NK-92 treated with Interleukin-12 subunit alpha and Interleukin-12 subunit beta, amount 100 ng/mL, for 24 hours (cell line): ENCODE results near the gene POLR3A.

Source experiments
- DNase-seq: peaks from one replicate; lab custom pipeline; 2025; lab: John Stamatoyannopoulos, UW

POLR3A gene

DNA sequence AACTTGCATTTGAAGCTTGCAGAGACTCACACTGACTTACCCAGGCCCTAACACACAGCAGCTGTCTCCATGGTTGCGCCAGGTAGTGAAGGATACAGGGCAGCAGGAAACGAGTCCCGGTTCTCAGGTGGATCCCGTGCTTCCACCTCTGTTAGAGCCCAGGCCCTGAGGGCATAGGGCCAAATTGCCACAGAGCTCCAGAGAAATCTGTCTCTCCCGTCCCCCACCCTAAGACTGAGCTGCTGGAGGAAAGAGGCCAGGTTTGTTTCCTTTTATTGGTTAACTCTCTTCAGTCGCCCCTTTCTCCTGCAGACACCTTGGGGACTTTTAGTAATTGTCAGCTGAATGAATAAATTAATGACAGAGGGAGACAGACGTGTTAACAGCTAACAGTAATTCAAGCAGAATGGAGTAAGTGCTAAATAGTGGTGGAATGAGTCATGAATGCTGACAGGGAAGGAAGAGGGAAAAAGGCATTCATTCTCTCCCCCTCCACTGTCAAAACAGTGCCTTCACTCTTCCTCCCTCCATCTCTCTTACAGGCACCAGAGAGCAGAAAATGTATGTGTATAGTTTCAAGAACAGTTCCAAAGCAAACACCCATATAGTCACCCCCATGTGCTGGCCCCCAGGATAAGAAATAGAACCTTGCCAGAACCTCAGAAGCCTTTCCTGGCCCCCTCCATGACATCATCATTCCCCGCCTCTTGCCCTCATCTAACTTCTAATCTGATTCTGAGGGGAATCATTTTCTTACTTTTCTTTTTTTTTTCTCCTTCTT, 86.0 kb downstream of the POLR3A start:
- no peak for DNase-seq

- no peak for DNase-seq
Observed at GRCh38 chr10:77941790-77942189, 87.5 kb downstream of the POLR3A start.

- DNase-seq, result no peak
Observed at GRCh38 chr10:77940627-77941026, 88.7 kb downstream of the POLR3A start.

- DNase-seq, result no peak
Observed at GRCh38 chr10:77940225-77940624, 89.1 kb downstream of the POLR3A start.

DNA sequence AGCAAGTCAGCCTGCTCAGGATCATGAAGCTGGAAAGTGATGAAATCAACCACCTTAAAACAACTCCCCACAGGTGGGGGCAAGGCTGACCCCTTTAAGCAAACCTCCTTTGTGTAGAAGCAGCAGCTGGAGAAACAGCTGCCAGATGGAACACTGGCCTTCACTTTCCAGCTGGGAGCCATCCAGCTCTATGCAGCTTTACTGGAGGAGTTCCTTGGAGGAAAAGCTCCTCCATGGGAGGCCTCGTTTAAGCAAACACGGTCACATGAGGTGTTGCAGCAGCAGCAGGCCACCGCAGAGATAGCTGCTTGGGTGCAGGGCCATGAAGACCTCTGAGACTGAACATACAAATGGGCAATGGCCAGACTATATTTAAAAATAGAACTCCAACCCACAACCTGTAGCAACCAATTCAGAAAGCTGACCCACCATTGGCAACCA, 89.7 kb downstream of the POLR3A start:
- no peak for DNase-seq

DNA sequence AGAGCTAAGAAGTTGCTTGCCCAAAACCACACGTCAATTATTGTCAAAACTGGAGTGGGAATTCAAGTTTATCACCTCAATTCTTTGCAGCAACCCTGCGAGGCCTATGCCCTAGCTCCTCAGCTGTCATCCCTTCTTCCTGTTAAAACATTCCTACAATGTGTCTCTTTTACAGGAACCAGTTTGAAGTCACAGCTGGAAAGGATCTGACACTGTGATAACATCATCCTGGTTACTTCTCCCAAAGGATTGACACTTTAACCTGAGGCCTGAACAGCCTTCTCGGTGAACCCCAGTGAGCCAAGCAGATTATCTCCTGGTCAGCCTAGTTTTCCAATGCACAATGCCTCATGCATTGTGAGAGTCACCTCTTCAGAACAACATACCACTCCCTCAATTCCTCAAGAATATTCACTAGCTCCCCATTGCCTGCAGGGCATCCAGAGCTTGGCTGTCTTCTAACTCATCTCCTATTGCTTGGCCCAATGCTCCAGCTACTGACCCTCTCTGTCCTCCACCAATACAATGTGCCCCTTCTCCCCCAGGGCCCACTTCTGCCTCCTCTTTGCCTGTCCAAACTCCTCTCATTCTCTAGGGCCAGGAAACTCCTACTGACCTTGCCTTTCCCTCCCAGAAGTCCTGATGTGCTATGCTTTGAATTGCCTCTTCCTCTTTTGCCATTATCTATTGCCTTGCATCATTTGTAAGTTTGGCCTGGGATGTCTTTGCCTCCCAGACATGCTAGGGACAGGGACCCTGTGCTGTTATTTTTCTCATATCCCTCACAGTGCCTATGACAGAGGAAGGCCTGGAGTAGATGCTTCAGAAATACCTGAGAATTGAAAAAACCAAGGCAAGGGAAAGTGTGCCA, 92.4 kb downstream of the POLR3A start:
- DNase-seq, result no peak

DNA sequence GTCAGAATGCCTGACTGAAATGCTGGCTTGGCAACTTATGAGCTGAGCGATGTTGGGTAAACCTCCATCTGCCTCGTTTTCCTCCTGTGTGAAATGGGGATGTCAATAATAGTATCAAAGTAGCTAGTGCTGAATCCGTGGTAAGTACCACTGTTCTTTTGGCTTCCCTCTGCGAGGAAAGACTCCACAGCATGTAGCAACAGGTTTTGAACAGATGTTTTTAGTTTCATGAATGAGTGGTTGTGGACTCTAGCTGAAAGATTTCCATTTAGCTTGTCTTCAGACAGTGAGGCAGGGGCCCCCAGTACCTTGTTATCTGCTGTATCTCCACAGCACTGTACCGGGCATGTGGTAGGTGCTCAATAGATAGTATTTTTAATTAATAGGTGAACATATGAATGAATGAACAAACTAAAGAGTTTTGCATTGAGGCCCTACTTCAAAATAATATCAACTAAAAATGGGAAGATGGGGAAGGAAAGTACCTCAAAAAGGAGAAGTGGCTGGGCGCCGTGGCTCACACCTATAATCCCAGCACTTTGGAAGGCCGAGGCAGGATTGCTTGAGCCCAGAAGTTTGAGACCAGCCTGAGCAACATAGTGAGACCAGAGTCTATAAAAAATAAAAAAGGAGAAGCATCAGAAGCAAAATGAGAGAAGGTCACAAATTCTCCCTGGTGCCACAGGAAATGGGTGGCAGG, 97.1 kb downstream of the POLR3A start:
- DNase-seq, result no peak

DNA sequence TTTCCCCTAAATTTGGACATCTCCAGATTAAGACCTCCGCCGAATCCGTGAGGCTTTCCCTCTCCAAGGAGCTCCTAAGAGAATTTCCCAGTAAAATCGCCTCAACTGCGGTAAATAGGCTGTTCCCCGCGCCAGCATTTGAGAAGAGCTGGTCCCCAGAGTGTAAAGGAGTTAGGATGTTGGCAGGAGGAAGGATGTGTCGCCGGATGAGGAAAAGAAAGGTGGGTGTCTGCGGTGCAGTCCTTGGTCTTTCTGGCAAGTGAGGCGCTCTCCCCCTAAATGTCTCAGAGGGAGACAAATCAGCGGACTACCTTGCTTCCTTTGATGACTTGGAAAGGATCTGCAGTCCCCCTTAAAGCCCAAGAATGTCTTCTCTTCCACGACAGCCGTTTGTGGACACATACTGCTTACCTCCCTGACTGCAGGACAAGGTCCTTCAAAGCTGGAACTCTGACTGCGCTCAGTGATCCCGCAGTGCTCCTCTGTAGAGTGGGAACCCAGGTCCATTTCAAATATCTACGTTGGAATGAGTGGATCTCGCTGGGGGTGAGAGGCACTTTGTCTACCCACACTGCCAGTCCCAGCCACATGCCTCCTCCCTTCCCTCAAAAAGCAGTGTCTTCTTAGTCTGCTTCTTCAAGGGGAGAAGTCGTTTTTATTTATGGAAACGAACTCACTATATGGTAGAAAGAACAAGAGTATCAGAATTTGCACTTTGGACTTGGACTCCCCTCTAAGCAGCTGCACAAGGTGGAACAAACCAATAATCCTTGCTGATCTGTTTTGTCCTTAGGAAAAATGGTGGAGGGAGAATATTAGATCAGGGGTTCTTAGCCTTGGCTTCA, 101.7 kb downstream of the POLR3A start:
- no peak for DNase-seq

- peak; percentile 14 for DNase-seq
Observed at GRCh38 chr10:77926566-77927401, 102.5 kb downstream of the POLR3A start, which contains the start of gene DLG5. TSS of gene DLG5 (minus strand) at chr10:77926755. CDS start at chr10:77926520, 235 bp downstream.

DNA sequence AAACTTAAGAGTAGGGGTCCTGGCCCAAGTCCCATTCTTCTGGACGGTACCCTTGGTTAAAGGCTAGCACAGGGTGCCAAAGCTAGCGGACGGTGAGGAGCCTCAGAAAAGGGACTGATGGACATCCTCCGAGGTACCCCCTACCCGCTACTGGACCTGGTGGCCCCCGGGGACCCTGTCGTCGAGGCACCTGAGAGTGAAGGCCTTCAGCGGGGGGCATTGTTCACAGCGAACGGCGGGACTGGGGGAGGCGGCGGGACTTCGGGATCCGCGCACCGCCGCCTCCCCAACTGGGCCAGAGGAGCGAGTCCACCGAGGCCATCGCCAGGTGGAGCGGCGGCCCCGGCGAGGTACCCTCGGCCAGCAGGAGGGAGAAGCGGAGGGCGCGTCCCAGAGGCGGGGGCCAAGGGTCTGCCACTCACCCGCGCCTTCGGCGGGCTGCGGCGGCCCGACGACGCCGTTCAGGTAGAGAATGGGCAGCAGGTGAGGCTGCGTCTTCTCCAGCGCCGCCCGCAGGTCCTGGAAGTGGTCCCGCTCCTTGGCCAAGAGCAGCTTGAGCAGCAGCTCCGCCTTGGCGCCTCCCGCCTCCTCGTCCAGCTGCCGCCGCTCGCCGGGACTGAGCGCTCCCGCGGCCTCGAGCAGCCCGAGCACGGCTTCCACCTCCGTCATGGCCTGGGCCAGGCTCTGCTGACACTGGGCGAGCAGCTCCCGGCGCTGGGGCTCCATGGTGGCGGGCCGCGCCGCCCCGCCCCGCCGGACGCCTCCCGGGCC, 103.3 kb downstream of the POLR3A start:
- DNase-seq, result no peak

DNA sequence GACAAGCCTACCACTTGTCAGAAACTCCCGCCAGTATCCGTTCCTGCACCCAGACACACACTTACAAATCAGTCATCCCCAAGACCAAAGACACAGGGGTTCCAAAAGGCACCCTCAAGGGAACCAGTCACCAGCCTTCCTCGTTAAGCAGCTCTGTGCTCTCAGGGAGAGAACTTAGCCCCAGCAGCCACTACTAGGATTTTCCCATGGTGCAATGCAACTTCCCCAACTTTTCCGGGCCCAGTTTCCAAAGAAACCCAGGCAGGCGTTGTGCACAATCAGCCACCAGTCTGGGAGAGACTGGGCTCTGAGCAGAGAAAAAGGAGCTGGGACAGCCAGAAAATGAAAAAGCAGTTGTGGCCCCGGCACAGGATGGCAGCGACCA, 103.9 kb downstream of the POLR3A start:
- DNase-seq, result no peak

- no peak for DNase-seq
Observed at GRCh38 chr10:77922566-77923179, 106.6 kb downstream of the POLR3A start.

DNA sequence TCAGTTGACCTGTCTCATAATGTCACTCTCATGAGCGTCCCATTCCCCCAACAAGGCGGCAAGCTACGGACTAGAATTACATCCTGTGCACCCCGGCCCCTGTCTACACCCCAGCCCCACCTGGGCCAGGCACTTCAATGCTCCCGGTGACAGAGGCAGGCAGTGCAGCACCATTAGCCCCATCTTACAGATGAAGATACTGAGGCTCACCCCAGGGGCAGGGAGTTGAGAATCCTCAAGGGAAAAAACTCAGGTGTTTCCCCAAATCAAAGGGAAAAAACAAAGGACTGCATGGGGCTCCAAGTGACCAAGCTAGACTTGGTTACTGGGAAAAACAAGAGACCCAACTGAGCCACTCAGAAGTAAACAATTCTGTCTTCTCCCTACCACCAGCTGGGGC, 107.3 kb downstream of the POLR3A start:
- no peak for DNase-seq

- DNase-seq, result no peak
Observed at GRCh38 chr10:77921395-77921794, 107.9 kb downstream of the POLR3A start.

GRCh38 chr10:77920495-77920894, 108.8 kb downstream of the POLR3A start:
- DNase-seq, result no peak

DNA sequence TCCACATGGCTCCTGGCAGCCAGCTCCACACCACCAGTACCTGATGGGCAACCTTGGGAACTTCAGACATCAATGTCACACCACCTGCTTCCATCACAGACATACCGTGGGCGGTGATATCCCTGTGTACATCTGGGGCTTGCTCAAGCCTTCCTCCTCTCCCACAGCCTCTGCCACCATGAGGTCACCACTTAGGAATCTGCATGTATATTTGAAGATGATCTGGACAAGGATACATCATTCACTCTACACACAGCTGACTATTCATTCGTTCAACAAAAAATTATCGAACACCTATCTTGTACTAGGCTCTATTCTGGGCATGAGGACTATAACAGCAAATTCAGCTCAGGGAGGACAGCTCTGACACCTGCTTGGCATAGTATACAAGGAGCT, 109.6 kb downstream of the POLR3A start:
- no peak for DNase-seq
